HEK293T (cell line): ENCODE results near the gene CNTN3.

ENCODE experiments used
- NFRKB ChIP-seq: fragments of 450-650 bp; IDR thresholded peaks from 2 replicates; pipeline ENCODE4 v1.6.1; 2016; ENCODE audit warnings: mild to moderate bottlenecking, moderate library complexity
- TARDBP ChIP-seq: fragments of 450-650 bp; IDR thresholded peaks from 2 replicates; pipeline ENCODE4 v1.6.1; 2016

DNA sequence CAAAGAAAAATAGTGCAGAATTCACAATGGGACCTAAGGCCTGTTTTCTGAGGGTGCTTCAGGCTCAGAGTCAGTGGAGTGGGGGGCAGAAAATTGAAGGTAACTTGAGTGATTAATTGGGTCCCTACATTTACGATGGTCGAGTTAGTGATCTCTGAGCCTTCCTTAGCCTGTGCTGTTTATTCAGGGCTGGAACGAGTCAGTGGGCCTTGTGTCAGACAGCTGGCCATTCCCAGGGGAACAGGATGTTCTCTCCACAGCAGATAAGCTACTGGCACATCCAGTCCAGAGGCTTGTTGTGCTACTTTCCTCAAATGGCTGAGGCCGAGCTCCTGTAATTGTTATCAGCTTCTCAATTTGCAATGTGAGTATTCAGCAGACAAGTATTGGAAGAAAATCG is 29.2 kb upstream of the CNTN3 start:
- TF ChIP-seq NFRKB: no peak
- TF ChIP-seq TARDBP: no peak
